DND-41 (cell line): Measurements from ENCODE around the gene TBX18.

Source experiments
- ATAC-seq: fragments of 200-7000 bp; cut with Tn5 transposase; 3 replicates; pipeline ENCODE4 v1.9.1; 2021; ENCODE audit warnings: low read depth; ENCODE audit not compliant: insufficient read depth
- DNase-seq: peaks from one replicate; pipeline ENCODE4 v3.0.0-alpha.2; 2020
- H2AFZ ChIP-seq: 2 replicates; pipeline ENCODE4 v1.6.0; 2012; ENCODE audit warnings: low read depth, low read length
- H3K27ac ChIP-seq: 2 replicates; pipeline ENCODE4 v1.5.1; 2012; ENCODE audit warnings: low read length, inconsistent platforms
- H3K27me3 ChIP-seq: fragments of 200-600 bp; sonication (generic); 2 replicates; pipeline ENCODE4 v1.6.0; 2012; ENCODE audit warnings: low read length, mild to moderate bottlenecking, inconsistent platforms; ENCODE audit not compliant: insufficient read depth, poor library complexity
- H3K36me3 ChIP-seq: 2 replicates; pipeline ENCODE4 v1.5.1; 2012; ENCODE audit warnings: low read length, inconsistent platforms; ENCODE audit not compliant: insufficient read depth
- H3K4me1 ChIP-seq: 2 replicates; pipeline ENCODE4 v1.5.1; 2012; ENCODE audit warnings: mild to moderate bottlenecking, low read length; ENCODE audit not compliant: insufficient read depth
- H3K4me2 ChIP-seq: 2 replicates; pipeline ENCODE4 v1.6.0; 2012; ENCODE audit warnings: mild to moderate bottlenecking, moderate library complexity, low read length, inconsistent platforms; ENCODE audit not compliant: insufficient read depth
- H3K4me3 ChIP-seq, 2 experiments: fragments of 200-600 bp in 1 of 2; shearing (Covaris generic) in 1 of 2; 2 replicates each; pipeline ENCODE4 v1.5.1; 2012 to 2016; ENCODE audit warnings: inconsistent platforms in 2 of 2, low read length in 2 of 2, mild to moderate bottlenecking in 2 of 2, low read depth in 1 of 2, moderate library complexity in 1 of 2
- H3K79me2 ChIP-seq: 2 replicates; pipeline ENCODE4 v1.6.0; 2012; ENCODE audit warnings: low read length, inconsistent platforms; ENCODE audit not compliant: insufficient read depth
- H3K9ac ChIP-seq: 2 replicates; pipeline ENCODE4 v1.6.0; 2012; ENCODE audit warnings: low read depth, mild to moderate bottlenecking, inconsistent platforms, low read length, moderate library complexity
- H3K9me3 ChIP-seq: 2 replicates; pipeline ENCODE4 v1.5.1; 2012; ENCODE audit warnings: low read length, moderate library complexity, mild to moderate bottlenecking, inconsistent platforms; ENCODE audit not compliant: insufficient read depth, severe bottlenecking
- H4K20me1 ChIP-seq: 2 replicates; pipeline ENCODE4 v1.6.0; 2012; ENCODE audit warnings: low read length; ENCODE audit not compliant: insufficient read depth
- EZH2 ChIP-seq: IDR thresholded peaks from 3 replicates; pipeline ENCODE4 v1.6.1; 2012; ENCODE audit warnings: borderline replicate concordance, low read depth, mild to moderate bottlenecking, moderate library complexity, low read length, inconsistent platforms; ENCODE audit not compliant: severe bottlenecking
- TF ChIP-seq, protein P1 (sequence below): IDR thresholded peaks from 2 replicates; pipeline ENCODE4 v1.5.1; 2012; ENCODE audit warnings: borderline replicate concordance, low read length, moderate library complexity, mild to moderate bottlenecking; ENCODE audit not compliant: poor library complexity, severe bottlenecking; ENCODE audit errors: extremely low read depth

Gene TBX18

DNA sequence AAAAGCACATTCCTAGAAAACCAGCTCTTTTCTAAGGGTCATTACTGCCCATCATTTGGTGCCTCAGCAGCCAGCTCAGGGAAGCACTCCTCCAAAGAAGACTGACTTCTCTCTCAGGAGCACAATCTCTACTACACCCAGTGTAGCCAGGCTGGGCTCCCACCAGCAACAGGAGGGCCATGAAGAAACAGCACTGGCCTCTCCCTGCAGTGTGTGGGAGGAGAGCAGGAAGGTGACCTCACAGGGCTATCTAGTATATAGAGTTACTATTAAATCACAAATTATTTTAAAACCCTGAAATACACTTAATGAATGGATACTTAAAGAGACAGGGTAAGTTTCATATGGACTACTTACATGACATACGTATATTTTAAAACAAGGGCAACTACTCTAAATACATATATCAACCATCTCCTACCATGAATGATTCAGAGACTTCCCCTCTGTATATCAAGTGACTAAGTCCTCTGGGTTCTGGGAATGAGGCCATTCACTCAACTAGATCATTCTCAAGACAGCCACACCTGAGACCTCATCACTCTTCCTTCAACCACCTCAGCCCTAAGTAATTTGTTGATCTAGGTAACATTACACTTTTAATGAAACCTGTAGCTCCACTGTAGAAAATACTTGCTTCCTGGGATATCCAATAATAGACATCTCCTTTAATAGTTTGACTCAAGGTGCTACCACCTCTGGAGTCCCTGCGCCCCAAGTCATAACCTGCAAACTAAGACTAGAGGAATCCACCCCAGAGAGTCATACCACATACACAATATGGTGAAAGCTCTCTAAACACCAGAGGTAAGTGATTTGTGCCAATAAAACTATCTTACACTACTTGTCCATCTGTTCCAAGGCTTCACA is 25.2 kb downstream of the TBX18 start:
- no peak for ATAC-seq
- no peak for DNase-seq
- no peaks in the 10 kb centered on the region for H3K9me3 ChIP-seq
- H3K4me1 ChIP-seq: no peaks in the 10 kb centered on the region
- no peak overlapping the region for H3K4me3 ChIP-seq
- H3K36me3 ChIP-seq: no peaks in the 10 kb centered on the region
- H3K27ac ChIP-seq: no peak overlapping the region
- no peak overlapping the region for H2AFZ ChIP-seq
- H3K27me3 ChIP-seq: no peaks in the 10 kb centered on the region
- H3K4me2 ChIP-seq: no peak overlapping the region
- TF ChIP-seq, protein P1, sequence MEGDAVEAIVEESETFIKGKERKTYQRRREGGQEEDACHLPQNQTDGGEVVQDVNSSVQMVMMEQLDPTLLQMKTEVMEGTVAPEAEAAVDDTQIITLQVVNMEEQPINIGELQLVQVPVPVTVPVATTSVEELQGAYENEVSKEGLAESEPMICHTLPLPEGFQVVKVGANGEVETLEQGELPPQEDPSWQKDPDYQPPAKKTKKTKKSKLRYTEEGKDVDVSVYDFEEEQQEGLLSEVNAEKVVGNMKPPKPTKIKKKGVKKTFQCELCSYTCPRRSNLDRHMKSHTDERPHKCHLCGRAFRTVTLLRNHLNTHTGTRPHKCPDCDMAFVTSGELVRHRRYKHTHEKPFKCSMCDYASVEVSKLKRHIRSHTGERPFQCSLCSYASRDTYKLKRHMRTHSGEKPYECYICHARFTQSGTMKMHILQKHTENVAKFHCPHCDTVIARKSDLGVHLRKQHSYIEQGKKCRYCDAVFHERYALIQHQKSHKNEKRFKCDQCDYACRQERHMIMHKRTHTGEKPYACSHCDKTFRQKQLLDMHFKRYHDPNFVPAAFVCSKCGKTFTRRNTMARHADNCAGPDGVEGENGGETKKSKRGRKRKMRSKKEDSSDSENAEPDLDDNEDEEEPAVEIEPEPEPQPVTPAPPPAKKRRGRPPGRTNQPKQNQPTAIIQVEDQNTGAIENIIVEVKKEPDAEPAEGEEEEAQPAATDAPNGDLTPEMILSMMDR: no peak
- no peak for TF ChIP-seq EZH2
- H3K79me2 ChIP-seq: no peaks in the 10 kb centered on the region
- H4K20me1 ChIP-seq: no peaks in the 10 kb centered on the region
- no peak overlapping the region for H3K9ac ChIP-seq

DNA sequence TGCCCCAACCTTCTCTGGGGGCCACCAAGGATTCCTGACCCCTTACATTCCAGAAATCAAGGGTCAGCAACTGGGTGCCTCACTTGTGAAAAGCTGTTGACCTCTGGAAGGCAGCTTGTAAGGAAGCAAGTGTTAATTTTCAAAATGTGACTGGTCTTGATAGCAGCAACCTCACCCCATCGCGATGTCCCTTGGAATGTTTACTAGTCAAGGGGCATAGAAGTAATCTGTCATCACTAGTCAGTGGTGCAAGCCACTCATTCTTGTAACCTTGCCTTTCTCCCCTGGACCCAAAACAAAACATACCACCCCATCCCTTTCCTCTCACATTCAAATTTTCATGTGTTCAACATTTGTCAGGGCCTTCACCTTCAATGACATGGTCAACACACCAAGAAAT is 30.5 kb downstream of the TBX18 start:
- H3K27me3 ChIP-seq: no peaks in the 10 kb centered on the region
- H3K4me1 ChIP-seq: no peaks in the 10 kb centered on the region
- H3K79me2 ChIP-seq: no peaks in the 10 kb centered on the region
- no peak for TF ChIP-seq EZH2
- TF ChIP-seq, protein P1: no peak
- no peaks in the 10 kb centered on the region for H3K36me3 ChIP-seq
- H2AFZ ChIP-seq: no peak overlapping the region
- no peaks in the 10 kb centered on the region for H4K20me1 ChIP-seq
- no peak for DNase-seq
- ATAC-seq: no peak
- no peak overlapping the region for H3K4me2 ChIP-seq
- H3K27ac ChIP-seq: no peak overlapping the region
- H3K9me3 ChIP-seq: no peaks in the 10 kb centered on the region
- H3K4me3 ChIP-seq: no peak overlapping the region
- H3K9ac ChIP-seq: no peak overlapping the region

DNA sequence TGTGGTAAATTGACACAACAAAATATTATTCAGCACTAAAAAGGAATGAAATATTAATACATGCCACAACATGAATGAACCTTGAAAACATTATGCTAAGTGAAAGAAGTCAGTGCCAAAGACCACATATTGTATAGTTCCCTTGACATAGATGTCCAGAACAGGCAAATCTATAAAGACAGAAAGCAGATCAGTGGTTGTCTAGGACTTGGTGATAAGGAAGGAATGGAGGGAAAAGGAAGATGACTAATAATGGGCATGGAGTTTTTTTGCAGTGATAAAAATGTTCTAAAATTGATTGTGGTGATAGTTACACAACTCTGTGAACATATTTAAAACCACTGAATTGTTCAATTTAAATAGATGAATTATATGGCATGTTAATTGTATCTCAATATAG is 32.5 kb downstream of the TBX18 start:
- TF ChIP-seq, protein P1: no peak
- no peak for TF ChIP-seq EZH2
- H3K4me3 ChIP-seq: no peak overlapping the region
- H3K27ac ChIP-seq: no peak overlapping the region

More for the DNA sequence above, 32.5 kb downstream of the TBX18 start:
- Histone ChIP-seq H3K27me3 (no peaks in the 10 kb centered on the region), H3K36me3 (no peaks in the 10 kb centered on the region), H3K4me1 (no peaks in the 10 kb centered on the region), H4K20me1 (no peaks in the 10 kb centered on the region), H2AFZ (no peak overlapping the region), H3K9me3 (no peaks in the 10 kb centered on the region), H3K79me2 (no peaks in the 10 kb centered on the region), H3K4me2 (no peak overlapping the region), H3K9ac (no peak overlapping the region)
- DNase-seq (no peak), ATAC-seq (no peak)
